Common myeloid progenitor, CD34-positive (primary cell): ENCODE measurements around the gene DNASE2B.

Source experiments
- CTCF ChIA-PET: fragments of 350-600 bp; sonication (Branson Sonifier 250); formaldehyde crosslinking; loops from one replicate; lab custom pipeline; 2021; ENCODE audit warnings: antibody characterized with exemption; lab: Charles Lee
- POLR2A ChIA-PET: fragments of 350-600 bp; sonication (Branson Sonifier 250); formaldehyde crosslinking; loops from one replicate; lab custom pipeline; 2021; ENCODE audit warnings: antibody characterized with exemption; lab: Charles Lee
- DNase-seq, 3 donors: peaks; one replicate each; pipeline versions ENCODE4 v3.0.0 to v3.0.0-alpha.2; 2013
- H3K27ac ChIP-seq, 2 experiments: 1 replicate in 1 of 2; 2 replicates in 1 of 2; pipeline ENCODE4 v1.7.0; 2013; ENCODE audit warnings: inconsistent platforms in 2 of 2, low read length in 2 of 2, mild to moderate bottlenecking in 2 of 2, low read depth in 1 of 2, moderate library complexity in 1 of 2; ENCODE audit not compliant: severe bottlenecking in 2 of 2, insufficient read depth in 1 of 2, poor library complexity in 1 of 2
- H3K27me3 ChIP-seq, 5 experiments: replicated peaks in 2 of 5; 1 replicate in 3 of 5; 2 replicates in 2 of 5; pipeline versions ENCODE4 v1.6.1 to v1.7.0; 2013; ENCODE audit warnings: low read length in 4 of 5, mild to moderate bottlenecking in 2 of 5, moderate library complexity in 2 of 5, inconsistent platforms in 1 of 5; ENCODE audit not compliant: insufficient read depth in 5 of 5, control insufficient read depth in 4 of 5
- H3K36me3 ChIP-seq, 4 experiments: 1 replicate in 2 of 4; 2 replicates in 2 of 4; pipeline versions ENCODE4 v1.6.1 to v1.7.0; 2013; ENCODE audit warnings: low read length in 3 of 4, control low read depth in 1 of 4, mild to moderate bottlenecking in 1 of 4; ENCODE audit not compliant: control insufficient read depth in 4 of 4, insufficient read depth in 4 of 4
- H3K4me1 ChIP-seq, 4 experiments: 1 replicate in 3 of 4; 2 replicates in 1 of 4; pipeline versions ENCODE4 v1.6.1 to v1.7.1; 2013; ENCODE audit warnings: low read length in 3 of 4, mild to moderate bottlenecking in 3 of 4, control low read depth in 1 of 4, inconsistent platforms in 1 of 4, moderate library complexity in 1 of 4; ENCODE audit not compliant: control insufficient read depth in 4 of 4, insufficient read depth in 4 of 4; ENCODE audit errors: control extremely low read depth in 1 of 4
- H3K4me3 ChIP-seq, 7 experiments: 1 replicate in 4 of 7; 2 replicates in 3 of 7; pipeline versions ENCODE4 v1.5.1 to v1.7.0; 2013; ENCODE audit warnings: mild to moderate bottlenecking in 7 of 7, low read length in 6 of 7, moderate library complexity in 6 of 7, inconsistent platforms in 2 of 7, low read depth in 2 of 7, control low read depth in 1 of 7; ENCODE audit not compliant: insufficient read depth in 4 of 7, control insufficient read depth in 1 of 7; ENCODE audit errors: extremely low read depth in 1 of 7
- H3K9me3 ChIP-seq, 5 experiments: 1 replicate in 4 of 5; 2 replicates in 1 of 5; pipeline versions ENCODE4 v1.6.1 to v1.7.1; 2013; ENCODE audit warnings: low read length in 4 of 5, mild to moderate bottlenecking in 2 of 5, inconsistent platforms in 1 of 5, low read depth in 1 of 5, moderate library complexity in 1 of 5; ENCODE audit not compliant: control insufficient read depth in 4 of 5, insufficient read depth in 2 of 5; ENCODE audit errors: control extremely low read depth in 1 of 5
- WGBS: methylation state at CpG from one replicate; pipeline ENCODE4 v1.1.5; 2013; ENCODE audit not compliant: insufficient coverage; 5-methylcytosine and 5-hydroxymethylcytosine counted together

DNASE2B gene

GRCh38 chr1:84382127-84382526, 16.2 kb upstream of the DNASE2B start:
- Histone ChIP-seq H3K27ac (no peak overlapping the region), H3K4me3 (no peak overlapping the region), H3K4me1 (peaks cover 0 to 7% (median 2%) of the 10 kb centered on the region in 4 experiments), H3K9me3 (no peaks in the 10 kb centered on the region), H3K36me3 (no peaks in the 10 kb centered on the region), H3K27me3 (no peaks in the 10 kb centered on the region)
- 89% methylated on average over 3 of the region's 3 CpGs for WGBS
- no peak for DNase-seq
- ChIA-PET POLR2A (no interaction called here), CTCF (no interaction called here)

- Histone ChIP-seq H3K4me3 (no peak overlapping the region), H3K36me3 (no peaks in the 10 kb centered on the region), H3K27me3 (no peaks in the 10 kb centered on the region), H3K9me3 (no peaks in the 10 kb centered on the region), H3K4me1 (peaks cover 0 to 3% (median 1%) of the 10 kb centered on the region in 4 experiments), H3K27ac (no peak overlapping the region)
- 93% methylated on average over 1 of the region's 1 CpG for WGBS
- ChIA-PET CTCF (no interaction called here), POLR2A (no interaction called here)
- DNase-seq = no peak
Observed at GRCh38 chr1:84385347-84385746, 12.9 kb upstream of the DNASE2B start.

- H3K4me1 ChIP-seq = peaks cover 0 to 5% (median 1%) of the 10 kb centered on the region in 4 experiments
- H3K4me3 ChIP-seq = no peak overlapping the region
- DNase-seq = peak in 2 of 3 donors; percentile 39 to 52
- no peaks in the 10 kb centered on the region for H3K27me3 ChIP-seq
- no peaks in the 10 kb centered on the region for H3K9me3 ChIP-seq
- H3K27ac ChIP-seq = no peak overlapping the region
- POLR2A ChIA-PET = no interaction called here
- CTCF ChIA-PET = no interaction called here
- WGBS = 77% methylated on average over 4 of the region's 5 CpGs
- no peaks in the 10 kb centered on the region for H3K36me3 ChIP-seq
Observed at GRCh38 chr1:84386716-84387479, 11.4 kb upstream of the DNASE2B start.

GRCh38 chr1:84387480-84388163, 10.7 kb upstream of the DNASE2B start:
- 82% methylated on average over 6 of the region's 8 CpGs for WGBS
- H3K27me3 ChIP-seq = no peaks in the 10 kb centered on the region
- ChIA-PET CTCF (interaction anchor here (1.1 kb wide), 1 partner anchor 38 kb away, joined by 3 read pairs; no protein-coding TSS in a partner anchor), POLR2A (no interaction called here)
- DNase-seq = peak in 1 of 3 donors; percentile 25
- H3K36me3 ChIP-seq = no peaks in the 10 kb centered on the region
- H3K27ac ChIP-seq = no peak overlapping the region
- no peaks in the 10 kb centered on the region for H3K9me3 ChIP-seq
- H3K4me3 ChIP-seq = no peak overlapping the region
- H3K4me1 ChIP-seq = peaks cover 0 to 5% (median 1%) of the 10 kb centered on the region in 4 experiments

GRCh38 chr1:84390226-84390625, 8.1 kb upstream of the DNASE2B start:
- no peaks in the 10 kb centered on the region for H3K27me3 ChIP-seq
- H3K27ac ChIP-seq = no peak overlapping the region
- CTCF ChIA-PET = interaction anchor here (1.0 to 1.3 kb wide), 2 partner anchors 9 to 12 kb away, joined by 4 read pairs; no protein-coding TSS in a partner anchor
- no peaks in the 10 kb centered on the region for H3K36me3 ChIP-seq
- DNase-seq = peak; percentile 11 to 75 (median 53)
- POLR2A ChIA-PET = interaction anchor here (0.5 kb wide), 1 partner anchor 52 kb away, joined by 5 read pairs; no protein-coding TSS in a partner anchor
- H3K4me3 ChIP-seq = no peak overlapping the region
- H3K9me3 ChIP-seq = no peaks in the 10 kb centered on the region
- peaks cover 0 to 5% (median 1%) of the 10 kb centered on the region in 4 experiments for H3K4me1 ChIP-seq

- no peak for DNase-seq
- POLR2A ChIA-PET = no interaction called here
- H3K36me3 ChIP-seq = no peaks in the 10 kb centered on the region
- H3K9me3 ChIP-seq = no peaks in the 10 kb centered on the region
- 100% methylated on average over 2 of the region's 3 CpGs for WGBS
- CTCF ChIA-PET = no interaction called here
- no peak overlapping the region for H3K27ac ChIP-seq
- no peak overlapping the region for H3K4me3 ChIP-seq
- no peaks in the 10 kb centered on the region for H3K4me1 ChIP-seq
- no peaks in the 10 kb centered on the region for H3K27me3 ChIP-seq
Observed at GRCh38 chr1:84401156-84401555, 2.9 kb downstream of the DNASE2B start.

GRCh38 chr1:84402060-84402459, 3.8 kb downstream of the DNASE2B start:
- Histone ChIP-seq H3K27ac (no peak overlapping the region), H3K27me3 (no peaks in the 10 kb centered on the region), H3K4me1 (no peaks in the 10 kb centered on the region), H3K9me3 (no peaks in the 10 kb centered on the region), H3K4me3 (no peak overlapping the region), H3K36me3 (no peaks in the 10 kb centered on the region)
- CTCF ChIA-PET = no interaction called here
- POLR2A ChIA-PET = no interaction called here
- DNase-seq = no peak
